HG03457 (cell line): ENCODE results near the gene EIF2B5.
A peak's percentile ranks its signal among the peaks of the same experiment; 100 is the strongest.
"Not testable (repeated sequence)": the region's sequence is repeated elsewhere in the genome, so short reads cannot be mapped to it uniquely, and the experiment has no call there.

Source experiments
- ATAC-seq: cut with Tn5 transposase; IDR thresholded peaks from one replicate; pipeline ENCODE4 v1.9.1; 2021; ENCODE audit warnings: moderate number of reproducible peaks; ENCODE audit not compliant: unreplicated experiment

Gene EIF2B5

DNA sequence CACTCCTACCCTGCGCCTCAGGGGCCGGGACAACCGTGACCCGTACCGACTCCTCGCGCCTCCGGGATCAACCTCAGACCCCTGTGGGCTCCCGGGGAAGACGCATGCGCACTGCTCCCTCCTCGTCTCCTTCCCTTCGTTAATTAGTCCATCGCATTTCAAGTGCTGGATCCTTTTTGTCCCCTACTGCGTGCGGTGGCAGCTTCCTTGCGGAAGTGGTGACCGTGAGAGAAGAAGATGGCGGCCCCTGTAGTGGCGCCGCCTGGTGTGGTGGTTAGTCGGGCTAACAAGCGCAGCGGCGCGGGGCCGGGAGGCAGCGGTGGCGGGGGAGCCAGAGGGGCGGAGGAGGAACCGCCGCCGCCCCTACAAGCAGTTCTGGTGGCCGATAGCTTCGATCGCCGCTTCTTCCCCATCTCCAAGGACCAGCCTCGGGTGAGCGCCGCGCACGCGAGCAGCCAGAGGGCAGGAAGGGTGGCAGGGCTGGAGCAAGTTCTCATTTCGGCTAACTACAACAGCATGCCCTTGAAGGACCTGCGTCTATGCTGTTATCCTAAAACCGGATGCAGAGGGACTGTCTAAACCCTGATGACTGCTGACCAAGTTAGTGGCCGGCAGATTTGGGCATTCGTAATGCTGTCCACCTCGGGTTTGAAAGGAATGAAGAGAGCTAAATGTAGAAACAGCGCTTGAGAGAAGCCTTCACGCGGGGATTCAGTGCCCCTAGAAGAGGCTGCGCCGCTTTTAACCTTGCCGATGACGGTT lies at the start of gene EIF2B5:
TSS of gene EIF2B5 (plus strand) at position 210 of the 762 bp plus-strand sequence. CDS start at position 238, 28 bp downstream.
- ATAC-seq: peak; percentile 69

DNA sequence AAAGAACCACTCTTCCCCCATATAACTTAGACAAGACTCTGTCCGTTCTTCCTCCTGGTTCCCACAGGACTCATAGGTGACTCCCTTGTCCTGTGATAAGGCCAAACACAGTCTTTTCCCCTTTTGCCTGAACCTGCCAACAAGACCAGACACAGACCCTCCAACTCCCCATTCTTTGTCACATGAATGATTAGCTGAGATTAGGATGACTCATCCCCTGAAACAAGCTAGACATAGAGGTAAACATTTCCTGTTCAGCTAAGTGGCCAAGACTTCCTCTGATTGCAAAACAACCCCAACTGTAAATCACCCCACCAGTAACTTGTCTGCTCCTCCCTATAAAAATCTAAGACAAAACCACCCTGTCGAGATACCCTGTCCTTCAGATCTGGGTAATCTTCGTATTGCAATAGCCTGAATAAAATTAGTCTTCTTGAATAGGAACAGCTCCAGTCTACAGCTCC lies 49.7 kb upstream of the EIF2B5 start:
- no peak for ATAC-seq

DNA sequence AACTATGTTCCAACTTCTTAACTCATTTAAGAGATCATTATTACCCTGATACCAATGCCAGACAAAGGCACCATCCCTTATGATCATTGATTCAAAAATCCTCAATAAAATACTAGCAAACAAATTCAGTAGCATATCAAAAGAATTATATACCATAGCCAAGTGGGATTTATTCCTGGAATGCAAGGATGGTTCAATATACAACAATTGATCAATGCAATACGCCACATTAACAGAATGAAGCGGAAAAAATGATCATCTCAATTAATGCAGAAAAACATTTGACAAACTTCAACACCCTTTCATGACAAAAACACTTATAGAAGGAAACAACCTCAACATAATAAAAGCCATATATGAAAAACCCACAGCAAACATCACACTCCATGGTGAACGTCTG lies 43.0 kb upstream of the EIF2B5 start:
- ATAC-seq: no peak

DNA sequence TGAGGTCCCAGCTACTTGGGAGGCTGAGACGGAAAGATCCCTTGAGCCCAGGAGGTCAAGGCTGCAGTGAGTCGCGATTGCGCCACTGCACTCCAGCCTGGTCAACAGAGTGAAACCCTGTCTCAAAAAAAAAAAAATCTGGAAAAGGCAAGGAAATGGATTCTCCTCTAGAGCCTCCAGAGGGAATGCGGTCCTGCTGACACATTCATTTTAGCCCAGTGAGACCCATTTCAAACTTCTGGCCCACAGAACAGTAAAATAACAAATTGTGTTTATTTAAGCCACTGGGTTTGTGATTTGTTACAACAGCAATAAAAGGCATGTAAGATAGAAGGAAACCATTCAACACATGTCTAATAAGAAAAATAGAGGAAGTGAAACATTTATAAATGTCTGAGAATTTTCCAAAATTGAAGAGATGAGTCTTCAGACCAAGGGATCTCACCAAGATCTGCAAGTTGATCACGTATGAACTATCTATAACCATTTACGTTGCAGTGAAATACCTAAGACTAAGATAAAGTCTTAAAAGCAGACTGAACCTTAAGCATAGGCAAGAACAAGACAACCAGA lies 38.3 kb upstream of the EIF2B5 start, which contains the start of gene HTR3E:
TSS of gene HTR3E (plus strand) at position 254 of the 573 bp plus-strand sequence. CDS start 466 bp downstream, outside the sequence.
- no peak for ATAC-seq

DNA sequence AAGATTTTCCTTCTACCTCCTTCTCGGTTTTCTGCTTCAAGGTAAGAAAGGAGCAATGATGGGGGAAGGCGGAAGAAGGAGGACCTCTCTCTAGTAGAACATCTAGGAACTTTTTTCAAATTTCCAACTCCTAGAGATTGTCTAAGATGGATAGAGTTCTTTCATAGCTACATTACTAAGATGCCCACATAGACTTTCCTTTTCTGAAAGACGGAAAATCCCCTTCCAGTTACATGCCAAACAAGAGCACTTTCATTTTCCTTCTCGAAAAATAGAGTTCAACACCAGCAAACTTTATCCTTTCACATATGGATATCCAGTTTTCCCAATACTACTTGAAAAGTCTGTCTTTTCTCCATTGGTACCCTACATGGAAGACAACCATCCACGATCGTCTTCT lies 37.6 kb upstream of the EIF2B5 start:
- ATAC-seq: no peak

DNA sequence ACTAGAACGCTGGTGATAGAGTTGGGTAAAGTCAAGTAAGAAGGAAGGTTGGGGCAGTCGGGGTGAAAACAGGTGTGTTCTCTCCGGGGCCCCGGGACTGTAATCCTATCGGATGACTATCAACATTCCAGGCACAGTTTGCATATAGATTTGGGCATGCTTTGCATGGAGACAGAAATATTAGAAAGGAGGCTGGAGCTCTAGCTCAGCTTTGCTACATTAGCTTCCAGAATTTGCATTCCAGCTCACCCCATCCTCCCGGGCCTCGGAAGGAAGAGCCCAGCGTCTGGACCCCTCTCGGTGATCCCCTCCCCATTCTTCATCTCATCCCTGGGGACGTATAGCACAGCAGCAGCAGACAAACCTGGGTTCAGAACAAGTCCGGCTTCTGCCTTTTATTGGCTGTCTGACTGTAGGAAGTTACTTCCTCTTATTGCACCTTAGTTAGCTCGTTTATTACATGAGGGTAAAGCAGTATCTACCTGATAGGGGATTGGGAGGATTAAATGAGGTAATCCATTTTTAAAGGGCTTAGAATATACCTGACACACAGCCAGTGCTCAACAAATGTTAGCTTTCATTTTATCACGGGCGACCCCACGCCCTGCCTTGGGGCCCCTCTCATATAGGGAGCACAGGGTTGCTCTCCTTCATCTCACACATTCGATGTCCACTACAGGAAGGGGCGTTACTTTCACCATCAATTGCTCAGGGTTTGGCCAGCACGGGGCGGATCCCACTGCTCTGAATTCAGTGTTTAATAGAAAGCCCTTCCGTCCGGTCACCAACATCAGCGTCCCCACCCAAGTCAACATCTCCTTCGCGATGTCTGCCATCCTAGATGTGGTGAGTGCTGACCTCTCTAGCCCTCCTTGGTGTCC lies 35.1 kb upstream of the EIF2B5 start:
- no peak for ATAC-seq

DNA sequence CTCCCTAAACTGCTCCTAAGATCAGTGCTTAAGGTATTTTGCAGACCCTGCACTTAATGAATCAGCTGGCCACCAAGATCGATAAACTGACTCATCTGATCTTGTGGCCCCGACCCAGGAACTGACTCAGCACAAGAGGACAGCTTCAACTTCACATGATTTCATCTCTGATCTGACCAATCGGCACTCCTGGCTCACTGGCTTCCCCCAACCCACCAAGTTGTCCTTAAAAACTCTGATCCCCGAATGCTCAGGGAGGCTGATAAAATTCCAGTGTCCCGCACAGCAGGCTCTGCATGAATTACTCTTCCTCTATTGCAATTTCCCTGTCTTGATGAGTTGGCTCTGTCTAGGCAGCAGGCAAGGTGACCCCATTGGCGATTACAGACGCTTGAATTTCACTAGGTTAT lies 24.8 kb upstream of the EIF2B5 start:
- ATAC-seq: no peak

DNA sequence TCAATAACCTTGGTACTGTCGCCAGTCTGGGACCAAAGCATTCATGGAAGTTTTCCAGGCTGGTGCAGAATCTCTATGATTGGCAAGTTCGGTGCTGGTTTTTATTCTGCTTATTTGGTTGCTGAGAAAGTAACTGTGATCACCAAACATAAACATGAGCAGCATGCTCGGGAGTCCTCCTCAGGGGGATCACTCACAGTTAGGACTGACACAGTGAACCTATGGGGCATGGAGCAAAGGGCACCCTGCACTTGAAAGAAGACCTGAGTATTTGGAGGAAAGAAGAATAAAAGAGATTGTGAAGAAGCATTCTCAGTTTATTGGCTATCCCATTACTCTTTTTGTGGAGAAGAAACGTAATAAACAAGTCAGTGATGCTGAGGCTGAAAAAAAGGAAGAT lies 19.1 kb upstream of the EIF2B5 start:
- ATAC-seq: no peak

DNA sequence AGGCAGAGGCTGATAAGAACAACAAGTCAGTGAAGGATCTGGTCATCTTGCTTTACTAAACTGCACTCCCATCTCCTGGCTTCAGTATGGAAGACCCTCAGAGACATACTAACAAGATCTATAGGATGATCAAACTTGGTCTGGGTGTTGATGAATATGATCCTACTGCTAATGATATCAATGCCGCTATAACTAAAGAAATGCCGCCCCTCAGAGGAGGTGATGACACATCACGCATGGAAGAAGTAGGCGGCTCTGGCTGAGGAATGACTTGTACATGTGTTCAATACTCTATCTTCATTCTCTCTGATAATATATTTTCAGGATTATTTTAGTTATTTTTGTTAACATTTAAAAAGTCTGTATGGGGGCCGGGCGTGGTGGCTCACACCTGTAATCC lies 17.5 kb upstream of the EIF2B5 start:
- no peak for ATAC-seq

DNA sequence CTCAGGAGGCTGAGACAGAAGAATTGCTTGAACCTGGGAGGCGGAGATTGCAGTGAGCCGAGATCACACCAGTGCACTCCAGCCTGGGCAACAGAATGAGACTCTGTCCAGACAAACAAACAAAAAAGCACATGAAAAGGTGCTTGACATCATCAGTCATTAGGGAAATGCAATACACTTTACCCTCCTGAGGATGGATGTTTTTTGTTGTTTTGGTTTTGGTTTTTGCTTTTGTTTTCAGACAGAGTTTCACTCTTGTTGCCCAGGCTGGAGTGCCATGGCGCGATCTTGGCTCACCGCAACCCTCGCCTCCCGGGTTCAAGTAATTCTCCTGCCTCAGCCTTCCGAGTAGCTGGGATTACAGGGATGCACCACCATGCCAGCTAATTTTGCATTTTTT lies 14.1 kb upstream of the EIF2B5 start:
- ATAC-seq: not testable (repeated sequence)

DNA sequence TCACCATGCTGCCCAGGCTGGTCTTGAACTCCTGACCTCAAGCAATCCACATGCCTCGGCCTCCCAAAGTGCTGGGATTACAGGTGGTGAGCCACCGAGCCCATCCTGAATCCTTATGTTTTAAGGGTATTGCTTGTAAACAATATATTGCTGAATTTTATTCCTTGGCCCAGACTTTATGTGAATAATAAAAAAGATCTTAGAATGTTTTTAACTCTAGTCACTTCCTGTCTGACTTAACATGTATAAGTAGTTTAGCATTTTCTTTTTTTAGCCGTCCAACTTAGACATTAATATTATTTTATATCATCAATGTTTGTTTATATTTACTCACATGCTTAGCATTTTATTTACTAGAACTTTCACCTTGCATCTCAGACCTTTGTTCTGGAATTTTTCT lies 9.2 kb upstream of the EIF2B5 start:
- no peak for ATAC-seq

DNA sequence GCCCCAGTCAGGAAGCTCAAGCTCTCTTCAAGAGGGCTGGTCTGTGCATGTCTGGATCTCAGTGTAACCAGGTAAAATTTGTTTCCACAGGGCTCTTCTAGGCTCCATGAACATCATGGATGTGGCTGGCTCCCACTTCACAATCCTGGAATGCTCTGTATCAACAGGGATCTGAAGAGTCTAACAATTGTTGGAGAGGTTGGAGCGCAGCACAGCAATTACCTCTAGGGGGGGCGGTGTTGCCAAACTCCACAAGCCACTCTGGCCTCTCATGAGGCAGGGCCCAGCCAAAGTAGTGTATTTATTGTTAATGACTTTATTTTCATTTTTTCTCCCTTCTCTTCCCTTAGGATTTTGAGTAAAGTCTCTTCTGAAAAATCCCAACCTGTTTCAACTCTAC lies 6.1 kb upstream of the EIF2B5 start:
- ATAC-seq: no peak

DNA sequence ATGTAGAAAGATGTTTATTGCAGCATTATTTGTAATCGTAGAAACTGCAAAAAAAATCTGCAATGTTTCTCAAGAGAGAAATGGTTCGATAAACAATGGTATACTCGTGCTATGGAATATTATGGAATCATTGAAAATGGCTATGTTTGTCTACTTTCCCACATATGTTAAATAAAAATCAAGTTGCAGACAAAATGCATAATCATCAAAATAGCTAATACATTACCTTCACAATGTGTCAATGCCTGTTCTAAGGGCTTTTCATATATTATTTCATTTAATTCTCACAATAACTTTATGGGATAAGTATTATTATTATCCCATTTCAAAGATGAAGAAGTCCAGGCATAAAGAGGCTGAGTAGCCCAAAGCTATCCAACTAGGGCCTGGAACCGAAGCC lies 2.2 kb upstream of the EIF2B5 start:
- ATAC-seq: no peak

DNA sequence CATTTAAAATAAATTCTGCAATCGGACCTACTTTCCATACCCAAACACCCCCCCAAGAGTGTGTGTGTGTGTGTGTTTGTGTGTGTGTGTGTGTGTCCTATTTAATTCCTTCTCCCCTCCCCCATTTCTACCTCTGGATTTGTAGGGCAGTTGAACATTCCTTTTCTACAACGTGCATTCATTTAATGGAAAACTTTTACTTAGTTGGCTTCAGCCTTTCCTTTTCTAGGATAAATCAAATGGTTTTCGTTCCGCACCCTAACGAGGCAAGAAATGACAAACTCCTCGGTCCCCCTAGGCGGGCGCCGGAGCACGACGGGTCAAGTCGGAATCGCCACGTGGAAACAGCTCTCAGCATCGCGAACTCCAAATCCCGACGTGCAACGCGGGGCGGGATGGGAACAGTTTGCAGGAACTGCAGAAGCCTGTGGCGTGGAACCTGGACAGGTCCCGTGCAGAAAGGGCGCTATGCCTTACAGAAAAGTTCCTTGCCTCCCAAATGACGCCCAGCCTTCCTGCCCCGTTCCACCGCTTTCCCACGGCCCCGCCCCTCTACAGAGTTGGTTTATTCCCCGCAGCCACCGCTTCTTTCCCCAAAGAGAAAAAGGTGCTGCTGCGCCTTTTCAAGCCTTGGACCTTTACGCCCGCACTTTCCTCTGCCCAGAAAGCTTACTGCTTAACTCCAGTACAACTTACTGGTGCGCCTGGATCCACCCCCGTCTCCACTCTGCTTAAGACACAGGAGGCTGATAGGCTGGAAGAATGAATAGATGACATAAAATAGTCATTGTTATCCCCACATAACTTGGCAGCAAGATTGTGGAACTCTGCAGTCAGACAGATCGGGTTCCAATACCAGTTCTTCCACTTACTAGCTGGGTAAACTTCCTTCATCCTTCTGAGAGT lies 1.1 kb upstream of the EIF2B5 start:
- no peak for ATAC-seq

DNA sequence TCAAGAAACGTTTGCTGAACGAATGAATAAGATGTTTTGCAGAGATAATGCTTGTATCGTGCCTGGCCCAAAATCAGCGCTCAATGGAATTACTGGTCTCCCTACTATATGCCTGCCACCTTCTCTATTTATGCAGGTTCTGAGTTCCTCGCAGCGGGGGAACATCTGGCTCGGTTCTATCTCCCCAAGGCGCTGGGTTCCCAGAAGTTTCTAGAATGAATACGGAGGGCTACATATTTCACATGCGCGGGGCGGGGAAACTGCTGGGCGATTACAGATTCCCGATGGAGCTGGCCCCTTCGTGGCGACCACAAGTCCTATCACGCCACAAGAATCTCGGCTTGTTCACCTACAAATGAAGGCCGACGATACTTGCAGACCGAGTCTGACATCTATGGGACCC lies 411 bp upstream of the EIF2B5 start:
- ATAC-seq: no peak

DNA sequence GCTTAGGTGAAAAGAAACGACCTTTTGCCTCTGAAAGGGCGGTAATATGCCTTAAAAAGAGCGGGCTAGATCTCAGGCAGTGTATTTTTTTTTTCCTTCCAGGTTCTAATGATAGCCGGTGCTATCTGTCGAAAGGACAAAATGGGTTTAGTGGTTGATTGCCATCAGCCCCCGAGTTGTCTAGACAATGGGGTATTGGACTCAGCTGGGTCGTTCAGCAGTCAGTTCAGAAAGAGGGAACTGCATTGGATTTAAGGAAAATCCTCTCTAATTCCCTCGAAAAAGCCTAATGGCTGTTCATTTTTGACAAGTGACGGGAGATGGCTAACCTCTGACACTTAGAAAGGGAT lies 728 bp downstream of the EIF2B5 start:
- no peak for ATAC-seq

DNA sequence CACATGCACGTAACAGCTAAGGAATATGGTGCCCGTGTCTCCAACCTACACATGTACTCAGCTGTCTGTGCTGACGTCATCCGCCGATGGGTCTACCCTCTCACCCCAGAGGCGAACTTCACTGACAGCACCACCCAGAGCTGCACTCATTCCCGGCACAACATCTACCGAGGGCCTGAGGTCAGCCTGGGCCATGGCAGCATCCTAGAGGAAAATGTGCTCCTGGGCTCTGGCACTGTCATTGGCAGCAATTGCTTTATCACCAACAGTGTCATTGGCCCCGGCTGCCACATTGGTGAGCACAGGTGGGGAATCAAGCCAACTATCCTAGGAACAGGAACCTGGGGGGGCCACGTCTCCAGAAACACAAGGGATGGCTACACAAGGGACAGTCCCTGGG lies 5.3 kb downstream of the EIF2B5 start:
- no peak for ATAC-seq

DNA sequence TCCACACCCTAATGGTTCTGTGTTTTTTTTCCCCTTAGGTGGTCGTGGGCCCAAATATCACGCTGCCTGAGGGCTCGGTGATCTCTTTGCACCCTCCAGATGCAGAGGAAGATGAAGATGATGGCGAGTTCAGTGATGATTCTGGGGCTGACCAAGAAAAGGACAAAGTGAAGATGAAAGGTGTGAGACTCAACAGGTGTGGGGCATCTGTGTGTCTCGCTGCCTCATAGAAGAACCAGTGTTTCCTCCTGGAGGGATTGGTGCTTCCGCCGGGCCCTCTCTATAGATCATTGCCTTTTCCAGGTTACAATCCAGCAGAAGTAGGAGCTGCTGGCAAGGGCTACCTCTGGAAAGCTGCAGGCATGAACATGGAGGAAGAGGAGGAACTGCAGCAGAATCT lies 7.0 kb downstream of the EIF2B5 start:
- no peak for ATAC-seq

DNA sequence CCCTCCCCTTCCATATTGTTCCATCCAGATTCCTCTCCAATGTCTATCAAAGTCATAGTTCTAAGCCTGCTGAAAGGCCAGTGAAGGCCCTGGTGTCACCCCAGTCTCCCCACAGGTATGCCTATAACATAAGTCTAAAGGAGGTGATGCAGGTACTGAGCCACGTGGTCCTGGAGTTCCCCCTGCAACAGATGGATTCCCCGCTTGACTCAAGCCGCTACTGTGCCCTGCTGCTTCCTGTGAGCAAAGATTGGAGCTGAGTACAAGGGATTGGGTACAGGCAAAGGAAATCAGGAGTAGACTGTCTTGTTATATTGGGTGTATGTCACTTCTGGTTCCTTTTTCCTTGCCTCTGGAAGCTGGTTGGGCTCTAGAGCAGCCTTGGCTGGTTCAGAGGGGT lies 8.2 kb downstream of the EIF2B5 start:
- no peak for ATAC-seq

DNA sequence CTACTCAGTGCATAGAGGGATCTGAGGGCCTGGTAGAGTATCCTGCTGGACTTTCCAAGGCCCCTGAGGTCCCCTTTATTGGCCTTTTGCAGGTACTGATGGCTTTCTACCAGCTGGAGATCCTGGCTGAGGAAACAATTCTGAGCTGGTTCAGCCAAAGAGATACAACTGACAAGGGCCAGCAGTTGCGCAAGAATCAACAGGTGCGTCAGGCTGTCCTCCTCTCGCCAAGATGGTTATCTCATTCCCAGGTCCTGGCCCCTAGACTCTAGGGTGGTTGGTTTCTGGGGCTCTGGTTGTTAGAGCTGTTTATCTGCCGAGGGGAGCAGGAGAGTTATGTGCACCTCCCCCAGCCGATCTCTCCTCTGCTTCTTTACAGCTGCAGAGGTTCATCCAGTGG lies 9.3 kb downstream of the EIF2B5 start:
- no peak for ATAC-seq

DNA sequence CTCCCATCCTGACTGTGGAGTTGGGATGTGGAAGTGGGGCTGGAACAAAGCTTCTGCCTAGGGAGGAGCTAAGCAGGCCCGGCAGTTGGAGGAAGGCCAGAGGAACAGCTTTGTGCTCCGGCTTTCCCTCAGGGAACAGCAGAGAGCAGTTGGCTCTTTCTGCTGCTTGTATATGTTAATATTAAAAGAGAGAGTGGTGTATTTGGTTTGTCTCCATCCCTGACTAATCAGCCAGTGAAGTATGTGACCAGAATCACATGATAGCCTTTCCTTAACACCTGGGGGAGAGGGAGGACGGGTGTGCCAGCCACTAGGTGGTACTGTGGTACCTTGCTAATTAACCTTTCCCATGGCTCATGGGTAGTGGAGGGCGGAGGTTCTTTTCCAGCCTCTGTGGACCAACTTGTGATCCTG lies 10.0 kb downstream of the EIF2B5 start:
- ATAC-seq: no peak
